ENCODE results near the gene APOL2. TPM values are rescaled to one million over a fixed set of nuclear protein-coding genes. Genes with fewer than 3 reads are reported as not detected.
"Not testable (repeated sequence)": the region's sequence is repeated elsewhere in the genome, so short reads cannot be mapped to it uniquely, and the experiment has no call there.

APOL2 gene
- total and polyA plus RNA-seq, 5 donors = 29.1 to 54.8 (median 40.0) TPM

DNA sequence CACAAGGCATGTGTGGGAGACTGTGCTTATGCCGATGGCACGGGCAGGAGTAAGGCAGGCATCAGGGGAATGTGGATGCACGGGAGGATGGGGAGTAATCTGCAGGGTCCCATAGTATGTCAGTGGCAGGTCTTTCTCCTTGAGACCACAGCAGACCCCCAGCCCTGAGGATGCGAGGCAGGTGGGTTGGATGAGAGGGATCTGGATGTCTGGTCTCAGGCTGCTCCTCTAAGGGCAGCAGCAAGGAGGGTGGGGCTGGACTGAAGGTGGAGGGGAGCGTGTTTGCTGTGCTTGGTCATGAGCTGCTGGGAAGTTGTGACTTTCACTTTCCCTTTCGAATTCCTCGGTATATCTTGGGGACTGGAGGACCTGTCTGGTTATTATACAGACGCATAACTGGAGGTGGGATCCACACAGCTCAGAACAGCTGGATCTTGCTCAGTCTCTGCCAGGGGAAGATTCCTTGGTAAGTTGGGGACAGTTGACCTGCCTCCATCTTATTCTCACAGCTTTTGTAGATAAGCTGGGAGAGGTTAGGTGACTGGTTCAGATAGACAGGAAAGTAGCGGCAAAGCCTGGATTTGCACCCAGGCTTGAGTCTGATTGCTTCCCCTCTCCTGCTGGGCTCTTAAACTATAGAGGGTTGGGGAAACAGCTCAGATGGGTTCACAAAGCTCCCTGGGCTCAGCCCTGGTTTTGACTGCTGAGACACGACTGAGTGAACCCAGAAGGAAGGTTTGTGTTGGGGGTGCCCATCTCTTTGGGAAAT, 13.6 kb upstream of the APOL2 start, which contains the start of gene APOL1:
APOL1 (plus strand) TSS at position 380 of the 769 bp plus-strand sequence. CDS start 1,823 bp downstream, outside the sequence.
- peak; percentile 67 to 68 for ATAC-seq
- WGBS = 42% methylated on average over 10 of the region's 10 CpGs
- H3K4me3 ChIP-seq (ENCODE audit: low read length) = peak within 1 kb of the TSS; percentile 49
- DNase-seq = peak in 1 of 3 donors; percentile 65
- peaks cover 13% of the 10 kb centered on the region for H3K4me1 ChIP-seq (ENCODE audit: control insufficient read depth, insufficient read depth, low read length)
- no peaks in the 10 kb centered on the region for H3K9me3 ChIP-seq (ENCODE audit: control insufficient read depth, low read length)
- H3K27me3 ChIP-seq (ENCODE audit: control insufficient read depth, insufficient read depth) = no peaks in the 10 kb centered on the region
- peak within 1 kb of the TSS; percentile 73 for H3K27ac ChIP-seq (ENCODE audit: low read length)
- intact Hi-C loops (cut with DNase I) = no loop called here

DNA sequence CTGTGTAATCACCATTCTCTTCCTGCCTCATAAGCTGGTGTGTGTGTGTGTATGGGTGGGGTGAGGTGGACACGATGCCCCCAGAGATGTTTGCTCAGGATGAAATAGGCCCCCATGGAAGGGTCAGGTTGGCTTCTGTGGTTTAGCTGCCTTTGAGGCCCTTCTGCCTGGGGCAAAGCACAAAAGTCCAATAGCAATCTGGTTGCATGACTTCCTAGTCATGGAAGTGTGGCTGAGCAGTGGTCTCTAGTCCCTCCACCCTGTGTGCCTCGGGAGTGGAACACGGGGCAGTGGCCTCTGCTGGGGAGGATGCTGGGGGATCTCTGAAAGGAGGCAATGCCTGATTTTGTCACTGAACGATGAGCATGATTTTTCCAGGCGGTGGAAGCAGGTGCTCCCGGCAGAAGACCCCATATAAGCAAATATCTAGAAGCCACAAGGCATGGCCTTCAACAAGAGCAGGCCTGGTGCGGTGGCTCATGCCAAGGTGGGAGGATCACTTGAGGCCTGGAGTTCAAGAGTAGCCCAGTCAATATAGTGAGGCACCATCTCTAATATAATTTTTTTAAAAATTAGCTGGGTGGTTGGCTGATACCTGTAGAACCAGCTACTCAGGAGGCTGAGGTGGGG, 12.8 kb upstream of the APOL2 start:
- ATAC-seq; H3K27ac ChIP-seq (ENCODE audit: low read length); intact Hi-C loops (cut with DNase I); H3K27me3 ChIP-seq (ENCODE audit: control insufficient read depth, insufficient read depth); H3K4me3 ChIP-seq (ENCODE audit: low read length); DNase-seq; H3K9me3 ChIP-seq (ENCODE audit: control insufficient read depth, low read length): not testable (repeated sequence)
- H3K4me1 ChIP-seq (ENCODE audit: control insufficient read depth, insufficient read depth, low read length) = peaks cover 13% of the 10 kb centered on the region
- 91% methylated on average over 7 of the region's 7 CpGs for WGBS

DNA sequence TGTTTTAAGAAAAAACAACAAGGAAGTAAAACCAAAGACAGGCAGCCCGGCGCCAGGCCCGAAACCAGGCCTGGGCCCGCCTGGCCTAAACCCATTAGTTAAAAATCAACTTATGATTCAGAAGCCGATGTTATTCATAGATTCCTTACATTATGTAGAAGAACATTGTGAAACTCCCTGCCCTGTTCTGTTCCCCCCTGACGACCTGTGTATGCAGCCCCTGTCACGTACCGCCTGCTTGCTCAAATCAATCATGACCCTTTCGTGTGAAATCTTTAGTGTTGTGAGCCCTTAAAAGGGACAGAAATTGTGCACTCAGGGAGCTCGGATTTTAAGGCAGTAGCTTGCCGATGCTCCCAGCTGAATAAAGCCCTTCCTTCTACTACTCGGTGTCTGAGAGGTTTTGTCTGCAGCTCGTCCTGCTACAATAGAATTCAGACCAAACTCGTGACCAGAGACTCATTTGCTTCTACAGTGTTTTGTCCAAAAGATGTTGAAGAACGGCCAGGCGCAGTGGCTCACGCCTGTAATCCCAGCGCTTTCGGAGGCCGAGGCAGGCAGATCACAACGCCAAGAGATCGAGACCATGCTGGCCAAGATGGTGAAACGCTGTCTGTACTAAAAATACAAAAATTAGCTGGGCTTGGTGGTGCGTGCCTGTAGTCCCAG, 11.1 kb upstream of the APOL2 start:
- WGBS = 93% methylated on average over 24 of the region's 24 CpGs
- H3K27me3 ChIP-seq (ENCODE audit: control insufficient read depth, insufficient read depth); H3K4me3 ChIP-seq (ENCODE audit: low read length); ATAC-seq; H3K27ac ChIP-seq (ENCODE audit: low read length); DNase-seq; intact Hi-C loops (cut with DNase I); H3K9me3 ChIP-seq (ENCODE audit: control insufficient read depth, low read length): not testable (repeated sequence)
- peaks cover 13% of the 10 kb centered on the region for H3K4me1 ChIP-seq (ENCODE audit: control insufficient read depth, insufficient read depth, low read length)

DNA sequence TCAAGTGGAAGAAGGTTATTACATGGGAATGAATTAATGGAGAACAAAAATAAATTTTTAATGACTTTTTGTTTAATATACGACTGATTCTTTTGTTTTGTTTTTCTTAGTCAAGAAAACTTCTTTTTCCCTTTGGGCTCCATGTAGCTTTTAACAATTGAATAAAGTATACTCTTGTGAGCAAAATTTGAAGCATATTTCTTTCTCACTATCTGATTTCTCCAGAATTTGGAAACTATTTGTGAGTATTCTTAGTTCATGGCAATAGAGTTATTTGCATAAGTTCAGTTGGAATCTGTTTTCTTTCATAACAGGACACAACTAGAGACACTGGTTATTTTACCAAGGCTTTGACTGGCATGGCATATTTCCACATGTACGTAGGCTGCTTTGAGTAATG, 9.8 kb upstream of the APOL2 start:
- ATAC-seq = no peak
- no peak overlapping the region for H3K27ac ChIP-seq (ENCODE audit: low read length)
- H3K4me1 ChIP-seq (ENCODE audit: control insufficient read depth, insufficient read depth, low read length) = peaks cover 12% of the 10 kb centered on the region
- DNase-seq = no peak
- H3K4me3 ChIP-seq (ENCODE audit: low read length) = no peak overlapping the region
- H3K9me3 ChIP-seq (ENCODE audit: control insufficient read depth, low read length) = no peaks in the 10 kb centered on the region
- H3K27me3 ChIP-seq (ENCODE audit: control insufficient read depth, insufficient read depth) = no peaks in the 10 kb centered on the region
- intact Hi-C loops (cut with DNase I) = no loop called here
- WGBS = 92% methylated on average over 2 of the region's 2 CpGs

DNA sequence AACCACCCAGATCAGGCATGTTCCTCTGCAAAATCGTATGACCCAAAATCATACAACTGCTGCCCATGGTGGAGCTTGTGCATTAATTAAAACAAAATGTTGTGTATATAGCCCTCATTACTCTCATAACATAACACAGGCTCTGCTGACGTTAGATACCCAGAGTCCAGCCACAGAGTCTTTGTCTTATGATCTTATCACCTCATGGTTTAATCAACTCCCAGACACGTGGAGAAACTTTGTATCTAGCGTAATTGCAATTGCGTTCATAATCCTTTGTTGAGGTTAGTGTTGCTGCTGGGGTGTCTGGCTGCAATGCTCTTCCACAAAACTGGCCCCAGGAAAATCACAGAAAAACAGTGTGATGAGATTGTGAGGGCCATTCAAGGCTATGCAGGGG, 8.6 kb upstream of the APOL2 start:
- Histone ChIP-seq H3K27me3 (ENCODE audit: control insufficient read depth, insufficient read depth) (no peaks in the 10 kb centered on the region), H3K27ac (ENCODE audit: low read length) (no peak overlapping the region), H3K4me3 (ENCODE audit: low read length) (no peak overlapping the region), H3K9me3 (ENCODE audit: control insufficient read depth, low read length) (no peaks in the 10 kb centered on the region), H3K4me1 (ENCODE audit: control insufficient read depth, insufficient read depth, low read length) (peaks cover 12% of the 10 kb centered on the region)
- no peak for DNase-seq
- intact Hi-C loops (cut with DNase I) = no loop called here
- 79% methylated on average over 5 of the region's 5 CpGs for WGBS
- ATAC-seq = no peak

DNA sequence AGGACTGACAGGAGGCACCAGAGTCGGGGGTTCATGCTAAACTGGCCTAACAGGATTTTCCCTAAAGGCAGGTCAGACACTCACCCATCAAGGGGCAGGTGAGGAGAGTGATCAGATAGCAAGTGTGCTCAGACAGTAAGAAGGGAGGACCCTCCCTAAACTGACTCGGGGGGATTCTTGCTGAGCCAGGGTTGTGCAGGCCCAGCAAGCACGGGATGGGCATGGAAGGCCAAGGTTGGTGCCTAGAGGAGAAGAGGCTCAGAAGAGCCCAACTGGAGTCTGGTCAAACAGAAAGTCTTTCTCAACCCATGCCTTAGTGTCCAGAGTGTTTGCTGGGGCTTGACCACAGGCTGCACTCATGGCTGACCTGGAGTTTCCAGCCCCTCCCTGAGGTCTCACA, 7.4 kb upstream of the APOL2 start:
- Histone ChIP-seq H3K27me3 (ENCODE audit: control insufficient read depth, insufficient read depth) (no peaks in the 10 kb centered on the region), H3K9me3 (ENCODE audit: control insufficient read depth, low read length) (no peaks in the 10 kb centered on the region), H3K4me1 (ENCODE audit: control insufficient read depth, insufficient read depth, low read length) (peaks cover 12% of the 10 kb centered on the region), H3K4me3 (ENCODE audit: low read length) (no peak overlapping the region), H3K27ac (ENCODE audit: low read length) (no peak overlapping the region)
- ATAC-seq (no peak), DNase-seq (no peak)
- WGBS = 89% methylated on average over 3 of the region's 3 CpGs
- intact Hi-C loops (cut with DNase I) = no loop called here

DNA sequence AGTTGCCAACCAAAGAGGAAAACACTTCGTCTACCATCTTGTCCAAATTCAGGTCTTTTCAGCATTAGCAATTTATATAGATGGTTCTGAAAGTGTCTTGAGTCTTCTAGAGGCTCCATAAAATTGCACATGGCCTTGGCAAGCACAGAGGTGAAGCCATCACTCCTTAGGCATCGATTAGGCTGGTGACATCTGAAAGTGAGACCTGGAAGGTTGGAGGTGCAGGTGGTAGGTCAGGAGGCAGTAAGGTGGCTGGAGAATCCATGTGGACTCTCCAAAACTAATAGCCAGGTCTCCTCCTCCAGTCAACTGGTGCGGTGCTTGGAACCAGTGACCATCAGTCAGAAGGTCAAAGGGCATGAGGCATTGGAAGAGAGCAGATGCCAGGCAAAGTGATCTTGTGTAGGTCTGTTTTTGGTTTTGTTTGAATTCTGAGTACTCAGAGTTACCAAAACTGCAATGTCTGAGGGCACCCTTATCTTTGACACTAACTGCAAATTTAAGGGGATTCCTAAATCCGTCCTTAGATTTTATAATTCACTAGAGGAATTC, 6.6 kb upstream of the APOL2 start:
- Histone ChIP-seq H3K4me1 (ENCODE audit: control insufficient read depth, insufficient read depth, low read length) (peaks cover 12% of the 10 kb centered on the region), H3K27ac (ENCODE audit: low read length) (no peak overlapping the region), H3K4me3 (ENCODE audit: low read length) (no peak overlapping the region), H3K9me3 (ENCODE audit: control insufficient read depth, low read length) (no peaks in the 10 kb centered on the region), H3K27me3 (ENCODE audit: control insufficient read depth, insufficient read depth) (no peaks in the 10 kb centered on the region)
- ATAC-seq (no peak), DNase-seq (no peak)
- intact Hi-C loops (cut with DNase I) = no loop called here
- WGBS = 71% methylated on average over 4 of the region's 4 CpGs

- DNase-seq = peak; percentile 59 to 87 (median 74)
- H3K9me3 ChIP-seq (ENCODE audit: control insufficient read depth, low read length) = no peaks in the 10 kb centered on the region
- H3K27me3 ChIP-seq (ENCODE audit: control insufficient read depth, insufficient read depth) = no peaks in the 10 kb centered on the region
- H3K4me3 ChIP-seq (ENCODE audit: low read length) = no peak overlapping the region
- 62% methylated on average over 5 of the region's 5 CpGs for WGBS
- intact Hi-C loops (cut with DNase I) = loop anchor here in 1 of 4 donors (5.0 kb wide), 1 partner anchor 47 kb away; no protein-coding TSS in a partner anchor
- ATAC-seq = peak; percentile 81 to 89
- peaks cover 12% of the 10 kb centered on the region for H3K4me1 ChIP-seq (ENCODE audit: control insufficient read depth, insufficient read depth, low read length)
- peak overlapping the region; percentile 70 for H3K27ac ChIP-seq (ENCODE audit: low read length)
Observed at GRCh38 chr22:36244522-36245391, 5.4 kb upstream of the APOL2 start.

GRCh38 chr22:36243986-36244385, 4.7 kb upstream of the APOL2 start:
- peak overlapping the region; percentile 70 for H3K27ac ChIP-seq (ENCODE audit: low read length)
- DNase-seq = peak in 1 of 3 donors; percentile 69
- WGBS = 76% methylated on average over 5 of the region's 5 CpGs
- no peaks in the 10 kb centered on the region for H3K27me3 ChIP-seq (ENCODE audit: control insufficient read depth, insufficient read depth)
- peaks cover 12% of the 10 kb centered on the region for H3K4me1 ChIP-seq (ENCODE audit: control insufficient read depth, insufficient read depth, low read length)
- ATAC-seq = no peak
- no peak overlapping the region for H3K4me3 ChIP-seq (ENCODE audit: low read length)
- intact Hi-C loops (cut with DNase I) = loop anchor here in 1 of 4 donors (5.0 kb wide), 1 partner anchor 47 kb away; no protein-coding TSS in a partner anchor
- no peaks in the 10 kb centered on the region for H3K9me3 ChIP-seq (ENCODE audit: control insufficient read depth, low read length)

GRCh38 chr22:36239150-36239400, 252 bp downstream of the APOL2 start:
- H3K27me3 ChIP-seq (ENCODE audit: control insufficient read depth, insufficient read depth) = no peaks in the 10 kb centered on the region
- ATAC-seq (peak; percentile 19 to 42), DNase-seq (no peak)
- WGBS = 0% methylated on average over 4 of the region's 4 CpGs
- H3K27ac ChIP-seq (ENCODE audit: low read length) = peak overlapping the region; percentile 88
- H3K9me3 ChIP-seq (ENCODE audit: control insufficient read depth, low read length) = no peaks in the 10 kb centered on the region
- H3K4me1 ChIP-seq (ENCODE audit: control insufficient read depth, insufficient read depth, low read length) = peaks cover 21% of the 10 kb centered on the region
- intact Hi-C loops (cut with DNase I) = no loop called here
- peak overlapping the region; percentile 53 for H3K4me3 ChIP-seq (ENCODE audit: low read length)

All from right cardiac atrium (tissue), 5 donors.